Karpas-422 (cell line): Measurements from ENCODE around the gene RAD18. TPM values are rescaled to one million over a fixed set of nuclear protein-coding genes. Genes with fewer than 3 reads are reported as not detected.

ENCODE experiments used
- DNase-seq: peaks from one replicate; pipeline ENCODE4 v3.0.0-alpha.2; 2015
- H2AFZ ChIP-seq: fragments of 200-600 bp; sonication (generic); 2 replicates; pipeline ENCODE4 v1.6.1; 2014; ENCODE audit warnings: antibody characterized with exemption, low read length, mixed read lengths
- H3K27ac ChIP-seq: fragments of 200-600 bp; sonication (generic); 2 replicates; pipeline ENCODE4 v1.5.1; 2014; ENCODE audit warnings: mild to moderate bottlenecking, low read length, moderate library complexity
- H3K27me3 ChIP-seq: fragments of 200-600 bp; sonication (generic); 2 replicates; pipeline ENCODE4 v1.6.1; 2014; ENCODE audit warnings: low read length, mixed read lengths
- H3K36me3 ChIP-seq: fragments of 200-600 bp; sonication (generic); 2 replicates; pipeline ENCODE4 v1.6.1; 2014; ENCODE audit warnings: low read length, mixed read lengths; ENCODE audit not compliant: insufficient read depth
- H3K4me1 ChIP-seq: fragments of 200-600 bp; sonication (generic); 2 replicates; pipeline ENCODE4 v1.6.1; 2014; ENCODE audit warnings: mild to moderate bottlenecking, low read length, mixed read lengths
- H3K4me2 ChIP-seq: fragments of 200-600 bp; sonication (generic); 2 replicates; pipeline ENCODE4 v1.6.1; 2014; ENCODE audit warnings: low read length, low read depth, mild to moderate bottlenecking; ENCODE audit not compliant: poor library complexity, severe bottlenecking
- H3K4me3 ChIP-seq: fragments of 200-600 bp; sonication (generic); 2 replicates; pipeline ENCODE4 v1.5.1; 2014; ENCODE audit warnings: mild to moderate bottlenecking, antibody characterized with exemption, low read length, mixed read lengths
- H3K79me2 ChIP-seq: fragments of 200-600 bp; sonication (generic); 2 replicates; pipeline ENCODE4 v1.6.1; 2014; ENCODE audit warnings: mild to moderate bottlenecking, low read length, mixed read lengths
- H3K9ac ChIP-seq: fragments of 200-600 bp; sonication (generic); 2 replicates; pipeline ENCODE4 v1.6.0; 2014; ENCODE audit warnings: low read length
- H3K9me2 ChIP-seq: fragments of 200-600 bp; sonication (generic), shearing (Covaris generic); replicated peaks from 2 replicates; pipeline ENCODE4 v1.6.0; 2014; ENCODE audit warnings: mild to moderate bottlenecking, low read length, moderate library complexity; ENCODE audit not compliant: insufficient read depth
- H3K9me3 ChIP-seq: fragments of 300-700, 200-600 bp; sonication (generic); 2 replicates; pipeline ENCODE4 v1.6.1; 2014; ENCODE audit warnings: low read length, mixed read lengths
- H4K20me1 ChIP-seq: fragments of 200-600 bp; sonication (generic); 2 replicates; pipeline ENCODE4 v1.6.1; 2014; ENCODE audit warnings: mild to moderate bottlenecking, antibody characterized with exemption, low read length, low read depth; ENCODE audit not compliant: insufficient read depth
- total RNA-seq: library from RNA; depleted of rRNA; stranded (reverse); fragments of >200 nt; shearing (Covaris generic); gene quantifications from 2 replicates; pipeline ENCODE4 v1.2.3, GENCODE V29; 2014; ENCODE audit warnings: low replicate concordance

RAD18 gene
- total RNA-seq, 1 experiment from 2014 or later: 48.2 TPM

- H3K9me3 ChIP-seq: no peaks in the 10 kb centered on the region
- no peak overlapping the region for H3K4me2 ChIP-seq
- H3K27me3 ChIP-seq: no peaks in the 10 kb centered on the region
- H3K36me3 ChIP-seq: no peaks in the 10 kb centered on the region
- no peak overlapping the region for H3K27ac ChIP-seq
- no peak overlapping the region for H3K9ac ChIP-seq
- H3K4me3 ChIP-seq: no peak overlapping the region
- DNase-seq: no peak
- no peaks in the 10 kb centered on the region for H4K20me1 ChIP-seq
- no peak overlapping the region for H2AFZ ChIP-seq
- H3K9me2 ChIP-seq: no peaks in the 10 kb centered on the region
- H3K79me2 ChIP-seq: no peaks in the 10 kb centered on the region
- no peaks in the 10 kb centered on the region for H3K4me1 ChIP-seq
These were observed 33.4 kb upstream of the RAD18 start for GRCh38 chr3:8996681-8997121.

- H3K36me3 ChIP-seq: no peaks in the 10 kb centered on the region
- H2AFZ ChIP-seq: no peak overlapping the region
- H3K4me1 ChIP-seq: no peaks in the 10 kb centered on the region
- H4K20me1 ChIP-seq: no peaks in the 10 kb centered on the region
- no peak for DNase-seq
- H3K79me2 ChIP-seq: no peaks in the 10 kb centered on the region
- no peaks in the 10 kb centered on the region for H3K9me2 ChIP-seq
- H3K4me2 ChIP-seq: no peak overlapping the region
- no peaks in the 10 kb centered on the region for H3K9me3 ChIP-seq
- H3K27me3 ChIP-seq: no peaks in the 10 kb centered on the region
- H3K27ac ChIP-seq: no peak overlapping the region
- H3K4me3 ChIP-seq: no peak overlapping the region
- no peak overlapping the region for H3K9ac ChIP-seq
These were observed 32.9 kb upstream of the RAD18 start for GRCh38 chr3:8996216-8996615.

- H3K9ac ChIP-seq: no peak overlapping the region
- no peaks in the 10 kb centered on the region for H3K9me2 ChIP-seq
- no peak overlapping the region for H3K4me2 ChIP-seq
- no peaks in the 10 kb centered on the region for H4K20me1 ChIP-seq
- no peaks in the 10 kb centered on the region for H3K27me3 ChIP-seq
- H3K36me3 ChIP-seq: no peaks in the 10 kb centered on the region
- H3K27ac ChIP-seq: no peak overlapping the region
- H3K9me3 ChIP-seq: no peaks in the 10 kb centered on the region
- DNase-seq: no peak
- H2AFZ ChIP-seq: no peak overlapping the region
- no peak overlapping the region for H3K4me3 ChIP-seq
- no peaks in the 10 kb centered on the region for H3K4me1 ChIP-seq
- no peaks in the 10 kb centered on the region for H3K79me2 ChIP-seq
These were observed 31.0 kb upstream of the RAD18 start for GRCh38 chr3:8994226-8994625.

- no peak overlapping the region for H2AFZ ChIP-seq
- no peak overlapping the region for H3K4me3 ChIP-seq
- H3K27me3 ChIP-seq: no peaks in the 10 kb centered on the region
- H3K4me2 ChIP-seq: no peak overlapping the region
- DNase-seq: no peak
- H3K9ac ChIP-seq: no peak overlapping the region
- H3K79me2 ChIP-seq: no peaks in the 10 kb centered on the region
- no peaks in the 10 kb centered on the region for H3K9me2 ChIP-seq
- H3K36me3 ChIP-seq: no peaks in the 10 kb centered on the region
- no peak overlapping the region for H3K27ac ChIP-seq
- H3K9me3 ChIP-seq: no peaks in the 10 kb centered on the region
- no peaks in the 10 kb centered on the region for H4K20me1 ChIP-seq
- H3K4me1 ChIP-seq: no peaks in the 10 kb centered on the region
These were observed 30.1 kb upstream of the RAD18 start for GRCh38 chr3:8993331-8993730.

- Histone ChIP-seq H3K79me2 (no peaks in the 10 kb centered on the region), H3K36me3 (no peaks in the 10 kb centered on the region), H3K4me2 (no peak overlapping the region), H3K27ac (no peak overlapping the region), H3K4me1 (no peaks in the 10 kb centered on the region), H3K9me2 (no peaks in the 10 kb centered on the region), H3K27me3 (no peaks in the 10 kb centered on the region), H2AFZ (no peak overlapping the region), H3K9me3 (no peaks in the 10 kb centered on the region), H3K9ac (no peak overlapping the region), H3K4me3 (no peak overlapping the region), H4K20me1 (no peaks in the 10 kb centered on the region)
- no peak for DNase-seq
These were observed 29.6 kb upstream of the RAD18 start for GRCh38 chr3:8992854-8993253.

- no peak overlapping the region for H3K4me3 ChIP-seq
- no peak overlapping the region for H3K27ac ChIP-seq
- no peaks in the 10 kb centered on the region for H4K20me1 ChIP-seq
- no peaks in the 10 kb centered on the region for H3K9me2 ChIP-seq
- no peaks in the 10 kb centered on the region for H3K79me2 ChIP-seq
- no peak for DNase-seq
- H2AFZ ChIP-seq: no peak overlapping the region
- H3K4me1 ChIP-seq: no peaks in the 10 kb centered on the region
- no peaks in the 10 kb centered on the region for H3K27me3 ChIP-seq
- H3K9ac ChIP-seq: no peak overlapping the region
- no peak overlapping the region for H3K4me2 ChIP-seq
- no peaks in the 10 kb centered on the region for H3K9me3 ChIP-seq
- H3K36me3 ChIP-seq: no peaks in the 10 kb centered on the region
These were observed 28.9 kb upstream of the RAD18 start for GRCh38 chr3:8992199-8992598.

GRCh38 chr3:8990266-8991215 is 27.3 kb upstream of the RAD18 start:
- Histone ChIP-seq H3K36me3 (no peaks in the 10 kb centered on the region), H3K79me2 (no peaks in the 10 kb centered on the region), H2AFZ (no peak overlapping the region), H3K4me3 (no peak overlapping the region), H3K4me2 (no peak overlapping the region), H3K4me1 (no peaks in the 10 kb centered on the region), H3K9ac (no peak overlapping the region), H3K27me3 (no peaks in the 10 kb centered on the region), H4K20me1 (no peaks in the 10 kb centered on the region), H3K9me2 (no peaks in the 10 kb centered on the region), H3K27ac (no peak overlapping the region), H3K9me3 (no peaks in the 10 kb centered on the region)
- DNase-seq: no peak

- H3K79me2 ChIP-seq: no peaks in the 10 kb centered on the region
- no peak overlapping the region for H3K4me3 ChIP-seq
- H3K27me3 ChIP-seq: no peaks in the 10 kb centered on the region
- H4K20me1 ChIP-seq: no peaks in the 10 kb centered on the region
- no peaks in the 10 kb centered on the region for H3K9me3 ChIP-seq
- no peak overlapping the region for H2AFZ ChIP-seq
- no peak overlapping the region for H3K4me2 ChIP-seq
- H3K27ac ChIP-seq: no peak overlapping the region
- no peaks in the 10 kb centered on the region for H3K4me1 ChIP-seq
- no peak overlapping the region for H3K9ac ChIP-seq
- no peaks in the 10 kb centered on the region for H3K36me3 ChIP-seq
- no peaks in the 10 kb centered on the region for H3K9me2 ChIP-seq
- no peak for DNase-seq
These were observed 25.7 kb upstream of the RAD18 start for GRCh38 chr3:8988791-8989558.
